HepG2 (cell line): Measurements from ENCODE around the gene MUL1. TPM values are rescaled to one million over a fixed set of nuclear protein-coding genes. Genes with fewer than 3 reads are reported as not detected.

Source experiments
- GABPB1 ChIP-seq: IDR thresholded peaks from 2 replicates; pipeline ENCODE4 v1.6.1; 2016; ENCODE audit warnings: mild to moderate bottlenecking, missing genetic modification reagents, moderate library complexity, missing compliant biosample characterization
- NFE2L1 ChIP-seq: sonication (generic); formaldehyde crosslinking; IDR thresholded peaks from 2 replicates; pipeline ENCODE4 v1.4.0; 2020; ENCODE audit warnings: missing genetic modification reagents, mild to moderate bottlenecking, borderline replicate concordance
- NFRKB ChIP-seq: fragments of 450-650 bp; IDR thresholded peaks from 2 replicates; pipeline ENCODE4 v1.6.1; 2017
- NR2F1 ChIP-seq, 2 experiments: fragments of 450-650 bp in 1 of 2; formaldehyde crosslinking in 1 of 2; IDR thresholded peaks; 2 replicates each; pipeline versions ENCODE4 v1.5.0 to v1.6.1; 2016 to 2020; ENCODE audit warnings: mild to moderate bottlenecking in 1 of 2, missing compliant biosample characterization in 1 of 2, missing genetic modification reagents in 1 of 2, moderate library complexity in 1 of 2
- PAX8 ChIP-seq: sonication (generic); formaldehyde crosslinking; IDR thresholded peaks from 2 replicates; pipeline ENCODE4 v1.8.0; 2022; ENCODE audit warnings: mild to moderate bottlenecking, missing genetic modification reagents, borderline replicate concordance
- REPIN1 ChIP-seq: sonication (generic); formaldehyde crosslinking; IDR thresholded peaks from 2 replicates; pipeline ENCODE4 v1.8.0; 2022; ENCODE audit warnings: missing genetic modification reagents, low read depth, mild to moderate bottlenecking, borderline replicate concordance
- RERE ChIP-seq: IDR thresholded peaks from 2 replicates; pipeline ENCODE4 v1.6.1; 2016; ENCODE audit warnings: low read depth, missing genetic modification reagents, missing compliant biosample characterization
- SETDB1 ChIP-seq: sonication (generic); formaldehyde crosslinking; IDR thresholded peaks from 2 replicates; pipeline ENCODE4 v1.5.1; 2020; ENCODE audit warnings: missing genetic modification reagents, mild to moderate bottlenecking, borderline replicate concordance
- SP2 ChIP-seq: sonication (generic); formaldehyde crosslinking; IDR thresholded peaks from 2 replicates; pipeline ENCODE4 v1.5.1; 2020; ENCODE audit warnings: mild to moderate bottlenecking, missing genetic modification reagents
- SP5 ChIP-seq: IDR thresholded peaks from 2 replicates; pipeline ENCODE4 v1.6.1; 2016; ENCODE audit warnings: low read depth, borderline replicate concordance
- TFDP1 ChIP-seq: IDR thresholded peaks from 2 replicates; pipeline ENCODE4 v1.6.1; 2016; ENCODE audit warnings: missing compliant biosample characterization, missing genetic modification reagents, borderline replicate concordance
- ZHX1 ChIP-seq: sonication (generic); formaldehyde crosslinking; IDR thresholded peaks from 2 replicates; pipeline ENCODE4 v1.8.1; 2022; ENCODE audit warnings: low read depth, mild to moderate bottlenecking, missing genetic modification reagents
- polyA plus RNA-seq, 8 experiments: library from polyadenylated mRNA; depleted of rRNA in 3 of 8; stranded (reverse) in 7 of 8; unstranded in 1 of 8; fragments of >200 nt; fragmentation: Illumina TruSeq in 4 of 8; extraction: Trizol in 4 of 8; gene quantifications; 2 replicates each; pipeline versions ENCODE4 v1.2.1 to v1.2.3, GENCODE V29; 2011 to 2016; ENCODE audit warnings: low read depth in 4 of 8, missing spikeins in 1 of 8, mixed read lengths in 1 of 8; ENCODE audit not compliant: insufficient read depth in 1 of 8
- total RNA-seq, 5 experiments: library from RNA; depleted of rRNA; stranded (reverse); fragments of >200 nt; fragmentation: Illumina TruSeq; extraction: Trizol; gene quantifications; 2 replicates each; pipeline ENCODE4 v1.2.3, GENCODE V29; 2016; ENCODE audit warnings: low read depth in 1 of 5
- TF ChIP-seq, protein P1 (sequence below): IDR thresholded peaks from 2 replicates; pipeline ENCODE4 v1.4.0; 2020; ENCODE audit warnings: mild to moderate bottlenecking, missing genetic modification reagents

MUL1 gene
- total and polyA plus RNA-seq, 2 of the 13 experiments (the other 11 are each of a cell fraction or from before 2014, with no cell fraction given), result 21.5 to 26.5 TPM

- TF ChIP-seq RERE (CRISPR knock-in tag) (no peak), ZHX1 (no peak), REPIN1 (CRISPR knock-in tag) (no peak), SP5 (no peak), SETDB1 (CRISPR knock-in tag) (no peak), SP2 (CRISPR knock-in tag) (no peak; the same call in 1 of the 2 replicates), NFRKB (no peak), PAX8 (no peak), NR2F1 (CRISPR knock-in tag; IDR thresholded peaks at IDR 0.05) (no peak), NFE2L1 (CRISPR knock-in tag) (no peak), TFDP1 (no peak), GABPB1 (CRISPR knock-in tag) (no peak)
- TF ChIP-seq, protein P1, sequence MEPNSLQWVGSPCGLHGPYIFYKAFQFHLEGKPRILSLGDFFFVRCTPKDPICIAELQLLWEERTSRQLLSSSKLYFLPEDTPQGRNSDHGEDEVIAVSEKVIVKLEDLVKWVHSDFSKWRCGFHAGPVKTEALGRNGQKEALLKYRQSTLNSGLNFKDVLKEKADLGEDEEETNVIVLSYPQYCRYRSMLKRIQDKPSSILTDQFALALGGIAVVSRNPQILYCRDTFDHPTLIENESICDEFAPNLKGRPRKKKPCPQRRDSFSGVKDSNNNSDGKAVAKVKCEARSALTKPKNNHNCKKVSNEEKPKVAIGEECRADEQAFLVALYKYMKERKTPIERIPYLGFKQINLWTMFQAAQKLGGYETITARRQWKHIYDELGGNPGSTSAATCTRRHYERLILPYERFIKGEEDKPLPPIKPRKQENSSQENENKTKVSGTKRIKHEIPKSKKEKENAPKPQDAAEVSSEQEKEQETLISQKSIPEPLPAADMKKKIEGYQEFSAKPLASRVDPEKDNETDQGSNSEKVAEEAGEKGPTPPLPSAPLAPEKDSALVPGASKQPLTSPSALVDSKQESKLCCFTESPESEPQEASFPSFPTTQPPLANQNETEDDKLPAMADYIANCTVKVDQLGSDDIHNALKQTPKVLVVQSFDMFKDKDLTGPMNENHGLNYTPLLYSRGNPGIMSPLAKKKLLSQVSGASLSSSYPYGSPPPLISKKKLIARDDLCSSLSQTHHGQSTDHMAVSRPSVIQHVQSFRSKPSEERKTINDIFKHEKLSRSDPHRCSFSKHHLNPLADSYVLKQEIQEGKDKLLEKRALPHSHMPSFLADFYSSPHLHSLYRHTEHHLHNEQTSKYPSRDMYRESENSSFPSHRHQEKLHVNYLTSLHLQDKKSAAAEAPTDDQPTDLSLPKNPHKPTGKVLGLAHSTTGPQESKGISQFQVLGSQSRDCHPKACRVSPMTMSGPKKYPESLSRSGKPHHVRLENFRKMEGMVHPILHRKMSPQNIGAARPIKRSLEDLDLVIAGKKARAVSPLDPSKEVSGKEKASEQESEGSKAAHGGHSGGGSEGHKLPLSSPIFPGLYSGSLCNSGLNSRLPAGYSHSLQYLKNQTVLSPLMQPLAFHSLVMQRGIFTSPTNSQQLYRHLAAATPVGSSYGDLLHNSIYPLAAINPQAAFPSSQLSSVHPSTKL (CRISPR knock-in tag), result no peak
Measured at GRCh38 chr1:20552728-20553445, 44.9 kb upstream of the MUL1 start (continued).
